IMR-90 (cell line): ENCODE results near the gene FBXW4. TPM values are rescaled to one million over a fixed set of nuclear protein-coding genes. Genes with fewer than 3 reads are reported as not detected.
A peak's percentile ranks its signal among the peaks of the same experiment; 100 is the strongest.

ENCODE experiments used
- ATAC-seq: fragments of 200-7000 bp; cut with Tn5 transposase; 2 replicates; pipeline ENCODE4 v1.9.1; 2020; ENCODE audit warnings: low read depth, mild to moderate bottlenecking, moderate library complexity
- BruUV-seq: library from RNA; stranded (reverse); fragments of 400-500 nt; replicated peaks from 2 replicates; lab custom pipeline; 2021; lab: Mats Ljungman, UMichigan
- CTCF ChIA-PET: fragments of 300-600 bp; formaldehyde crosslinking; extraction: SDS; loops from one replicate; lab custom pipeline; 2021; ENCODE audit warnings: antibody characterized with exemption; lab: Yijun Ruan, JAX
- POLR2A ChIA-PET: fragments of 300-600 bp; sonication (Branson Sonifier 250); formaldehyde crosslinking; loops from one replicate; lab custom pipeline; 2022; ENCODE audit warnings: antibody characterized with exemption; ENCODE audit not compliant: unreplicated experiment; lab: Charles Lee
- DNase-seq: peaks from one replicate; pipeline ENCODE4 v3.0.0; 2013
- H2AFZ ChIP-seq: replicated peaks from 2 replicates; pipeline ENCODE3; 2013; ENCODE audit warnings: low read length, mild to moderate bottlenecking; ENCODE audit not compliant: poor library complexity
- H2AK5ac ChIP-seq: 2 replicates; pipeline ENCODE4 v1.6.1; 2013; ENCODE audit warnings: low read depth, low read length, inconsistent platforms
- H2AK9ac ChIP-seq: replicated peaks from 2 replicates; pipeline ENCODE3; 2013; ENCODE audit warnings: mild to moderate bottlenecking, low read depth, low read length, moderate library complexity; ENCODE audit not compliant: poor library complexity
- H2BK120ac ChIP-seq: 2 replicates; pipeline ENCODE4 v1.6.1; 2013; ENCODE audit warnings: low read depth, low read length, inconsistent platforms
- H2BK15ac ChIP-seq: 3 replicates; pipeline ENCODE4 v1.6.1; 2013; ENCODE audit warnings: low read depth, low read length, inconsistent platforms
- H2BK20ac ChIP-seq: 2 replicates; pipeline ENCODE4 v1.6.1; 2013; ENCODE audit warnings: low read depth, mild to moderate bottlenecking, inconsistent platforms, low read length, moderate library complexity
- H2BK5ac ChIP-seq: 2 replicates; pipeline ENCODE4 v1.6.1; 2013; ENCODE audit warnings: mild to moderate bottlenecking, low read depth, low read length, inconsistent platforms; ENCODE audit not compliant: poor library complexity, severe bottlenecking
- H3K14ac ChIP-seq: replicated peaks from 2 replicates; pipeline ENCODE4 v1.6.1; 2013; ENCODE audit warnings: low read depth, low read length, inconsistent platforms
- H3K18ac ChIP-seq: 2 replicates; pipeline ENCODE4 v1.6.1; 2013; ENCODE audit warnings: low read depth, low read length, control low read depth
- H3K23ac ChIP-seq: 2 replicates; pipeline ENCODE4 v1.6.1; 2013; ENCODE audit warnings: low read depth, low read length, inconsistent platforms
- H3K27ac ChIP-seq: 2 replicates; pipeline ENCODE4 v1.5.1; 2013; ENCODE audit warnings: mild to moderate bottlenecking, control low read depth, low read length; ENCODE audit not compliant: insufficient read depth
- H3K27me3 ChIP-seq: 2 replicates; pipeline ENCODE4 v1.6.1; 2013; ENCODE audit warnings: low read length; ENCODE audit not compliant: control insufficient read depth, insufficient read depth
- H3K36me3 ChIP-seq: 2 replicates; pipeline ENCODE4 v1.6.1; 2013; ENCODE audit warnings: low read length, mixed read lengths; ENCODE audit not compliant: control insufficient read depth, insufficient read depth
- H3K4ac ChIP-seq: 2 replicates; pipeline ENCODE4 v1.6.1; 2013; ENCODE audit warnings: low read depth, low read length, inconsistent platforms
- H3K4me1 ChIP-seq: 2 replicates; pipeline ENCODE4 v1.6.1; 2013; ENCODE audit warnings: low read length, mixed read lengths; ENCODE audit not compliant: control insufficient read depth, insufficient read depth
- H3K4me2 ChIP-seq: 2 replicates; pipeline ENCODE4 v1.6.1; 2013; ENCODE audit warnings: low read depth, mild to moderate bottlenecking, control low read depth, low read length, moderate library complexity
- H3K4me3 ChIP-seq: 2 replicates; pipeline ENCODE4 v1.5.1; 2013; ENCODE audit warnings: low read depth, mild to moderate bottlenecking, control low read depth, low read length, moderate library complexity; ENCODE audit not compliant: insufficient read depth
- H3K56ac ChIP-seq: 2 replicates; pipeline ENCODE4 v1.6.1; 2013; ENCODE audit warnings: low read length, inconsistent platforms; ENCODE audit not compliant: insufficient read depth; ENCODE audit errors: extremely low read depth
- H3K79me1 ChIP-seq, 2 experiments: 2 replicates each; pipeline ENCODE4 v1.6.1; 2013; ENCODE audit warnings: low read length in 2 of 2, inconsistent platforms in 1 of 2, low read depth in 1 of 2
- H3K9ac ChIP-seq: 2 replicates; pipeline ENCODE4 v1.6.1; 2013; ENCODE audit warnings: low read depth, low read length, control low read depth
- H3K9me1 ChIP-seq: 2 replicates; pipeline ENCODE4 v1.6.1; 2013; ENCODE audit warnings: low read length, inconsistent platforms; ENCODE audit not compliant: insufficient read depth
- H3K9me3 ChIP-seq: 2 replicates; pipeline ENCODE4 v1.6.1; 2013; ENCODE audit warnings: low read length; ENCODE audit not compliant: control insufficient read depth, insufficient read depth
- H4K20me1 ChIP-seq: 2 replicates; pipeline ENCODE4 v1.6.1; 2013; ENCODE audit warnings: low read length, inconsistent platforms; ENCODE audit not compliant: insufficient read depth
- H4K5ac ChIP-seq: 2 replicates; pipeline ENCODE4 v1.6.1; 2013; ENCODE audit warnings: mild to moderate bottlenecking, low read depth, low read length, control low read depth
- H4K8ac ChIP-seq, 2 experiments: 2 replicates each; pipeline ENCODE4 v1.6.1; 2013; ENCODE audit warnings: low read depth in 2 of 2, low read length in 2 of 2, control low read depth in 1 of 2, inconsistent platforms in 1 of 2
- H4K91ac ChIP-seq: 2 replicates; pipeline ENCODE4 v1.6.1; 2013; ENCODE audit warnings: low read depth, low read length, inconsistent platforms; ENCODE audit not compliant: insufficient read depth
- CHD1 ChIP-seq: IDR thresholded peaks from 2 replicates; pipeline ENCODE4 v1.6.1; 2012; ENCODE audit warnings: low read depth, low read length, improper control_type of control experiment
- FOS ChIP-seq: fragments of 150-350 bp; IDR thresholded peaks from 2 replicates; pipeline ENCODE4 v1.6.1; 2016; ENCODE audit warnings: low read depth, low read length
- MXI1 ChIP-seq: IDR thresholded peaks from 2 replicates; pipeline ENCODE4 v1.6.1; 2012; ENCODE audit warnings: low read depth, mild to moderate bottlenecking, low read length, moderate library complexity, borderline replicate concordance
- POLR2A ChIP-seq: IDR thresholded peaks from 2 replicates; pipeline ENCODE4 v1.6.1; 2012; ENCODE audit warnings: mild to moderate bottlenecking, low read depth, low read length
- RCOR1 ChIP-seq: IDR thresholded peaks from 2 replicates; pipeline ENCODE4 v1.6.1; 2012; ENCODE audit warnings: mild to moderate bottlenecking, low read length, improper control_type of control experiment; ENCODE audit not compliant: insufficient replicate concordance
- WGBS, 2 experiments: methylation state at CpG; one replicate each; pipeline versions ENCODE4 v1.1.5 to v1.1.7; 2013; ENCODE audit warnings: missing lambda C conversion rate in 2 of 2; ENCODE audit not compliant: insufficient read length in 1 of 2; ENCODE audit errors: extremely low coverage in 2 of 2; 5-methylcytosine and 5-hydroxymethylcytosine counted together
- dilution Hi-C: fragments of 300-500 bp; cut with HindIII; formaldehyde crosslinking; loops from one replicate; pipeline ENCODE4 v1.14.3; 2018; ENCODE audit warnings: low sequenced_read_pairs; ENCODE audit not compliant: unreplicated experiment
- in situ Hi-C: fragments of 300-500 bp; cut with MboI; formaldehyde crosslinking; loops from 3 replicates; pipeline ENCODE4 v1.14.3; 2019; ENCODE audit warnings: low sequenced_read_pairs, inconsistent platforms, mixed read lengths
- intact Hi-C: fragments of 100-400 bp; cut with micrococcal nuclease; formaldehyde crosslinking; loops from 2 replicates; pipeline ENCODE4 v1.10.0; 2022
- polyA plus RNA-seq, 3 experiments: library from polyadenylated mRNA; depleted of rRNA; stranded (reverse); fragments of >200 nt; gene quantifications; 2 replicates each; pipeline ENCODE4 v1.2.3, GENCODE V29; 2012; ENCODE audit warnings: low replicate concordance in 1 of 3
- total RNA-seq: library from RNA; depleted of rRNA; stranded (reverse); fragments of >200 nt; gene quantifications from 2 replicates; pipeline ENCODE4 v1.2.3, GENCODE V29; 2012
- TF ChIP-seq, protein P1 (sequence below): fragments of 150-350 bp; IDR thresholded peaks from 2 replicates; pipeline ENCODE4 v1.6.1; 2017; ENCODE audit warnings: mild to moderate bottlenecking, antibody characterized with exemption, low read length, low read depth

The FBXW4 gene
- total and polyA plus RNA-seq, 2 of the 4 experiments (the other 2 are of a cell fraction), result 19.3 to 26.7 TPM

DNA sequence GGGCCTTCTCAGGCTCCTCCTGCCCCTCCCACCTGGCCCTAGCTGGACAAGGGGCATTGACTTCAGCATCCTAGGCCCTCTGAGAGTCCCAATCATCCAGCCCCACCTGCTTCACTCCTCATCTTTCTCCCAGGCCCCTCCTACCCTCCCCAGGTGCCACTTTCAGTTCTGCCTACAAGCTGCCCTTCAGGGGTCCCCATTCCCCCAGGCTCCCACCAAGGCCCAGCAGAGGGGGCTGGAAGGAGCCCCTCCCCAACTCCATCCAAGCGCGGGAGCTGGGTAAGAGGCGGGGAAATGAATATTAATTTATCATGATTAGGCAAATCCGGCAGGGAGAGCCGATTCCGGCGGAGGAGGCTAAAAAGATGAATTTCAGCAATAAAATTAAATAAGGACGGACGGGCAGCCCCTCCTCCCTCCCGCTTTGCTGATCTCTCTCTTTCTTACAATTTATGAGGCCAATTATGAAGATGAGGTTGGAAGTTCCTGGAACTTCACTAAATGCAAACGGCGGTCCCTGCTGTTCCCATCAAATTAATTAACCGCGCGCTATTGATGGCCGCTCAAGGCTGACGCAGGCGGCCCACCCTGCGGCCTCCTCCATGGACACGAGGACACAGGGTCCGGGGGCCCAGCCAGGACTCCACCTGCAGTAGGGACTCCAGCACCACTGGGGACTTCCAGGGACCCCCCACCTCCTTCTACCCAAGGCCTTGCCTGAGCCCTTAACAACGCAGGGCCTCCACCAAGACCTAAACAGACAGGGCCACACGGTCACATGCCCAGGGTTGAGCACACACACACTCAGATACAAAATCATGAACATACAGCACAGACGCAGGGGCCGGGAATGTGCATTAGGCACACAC lies 120.9 kb downstream of the FBXW4 start:
- intact Hi-C loops, result no loop called here
- Histone ChIP-seq H3K9me3 (peaks cover 7% of the 10 kb centered on the region), H3K27ac (no peak overlapping the region), H3K9ac (no peak overlapping the region), H3K4me2 (no peak overlapping the region), H2AFZ (no peak overlapping the region), H3K4me3 (no peak overlapping the region), H3K79me1 (no peaks in the 10 kb centered on the region), H2BK120ac (no peak overlapping the region), H4K8ac (no peak overlapping the region), H3K27me3 (peaks cover 8% of the 10 kb centered on the region), H2BK5ac (no peak overlapping the region), H3K4me1 (peaks cover 5% of the 10 kb centered on the region), H3K23ac (no peak overlapping the region), H3K14ac (no peak overlapping the region), H4K5ac (no peak overlapping the region), H3K56ac (no peak overlapping the region), H2BK20ac (no peak overlapping the region), H4K91ac (no peak overlapping the region), H4K20me1 (no peaks in the 10 kb centered on the region), H2AK9ac (peak overlapping the region; percentile 20), H3K9me1 (peaks cover 3% of the 10 kb centered on the region; the same call in 1 of the 2 replicates), H2AK5ac (no peak overlapping the region), H3K4ac (no peak overlapping the region), H3K18ac (no peak overlapping the region), H3K36me3 (peaks cover 9% of the 10 kb centered on the region; the same call in 1 of the 2 replicates), H2BK15ac (no peak overlapping the region)
- TF ChIP-seq MXI1 (no peak), POLR2A (no peak), RCOR1 (no peak), CHD1 (no peak), FOS (no peak)
- TF ChIP-seq, protein P1, sequence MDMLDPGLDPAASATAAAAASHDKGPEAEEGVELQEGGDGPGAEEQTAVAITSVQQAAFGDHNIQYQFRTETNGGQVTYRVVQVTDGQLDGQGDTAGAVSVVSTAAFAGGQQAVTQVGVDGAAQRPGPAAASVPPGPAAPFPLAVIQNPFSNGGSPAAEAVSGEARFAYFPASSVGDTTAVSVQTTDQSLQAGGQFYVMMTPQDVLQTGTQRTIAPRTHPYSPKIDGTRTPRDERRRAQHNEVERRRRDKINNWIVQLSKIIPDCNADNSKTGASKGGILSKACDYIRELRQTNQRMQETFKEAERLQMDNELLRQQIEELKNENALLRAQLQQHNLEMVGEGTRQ, result no peak
- dilution Hi-C loops, result no loop called here
- POLR2A ChIA-PET, result interaction anchor here (0.6 kb wide), 1 partner anchor 1386 kb away, joined by 3 read pairs; no protein-coding TSS in a partner anchor
- no TSS peak for BruUV-seq
- ATAC-seq (no peak), DNase-seq (no peak)
- in situ Hi-C loops, result loop anchor here (5.0 kb wide), 1 partner anchor 362 kb away; no protein-coding TSS in a partner anchor
- 82% methylated on average over 8 of the region's 25 CpGs; no CpG with 5 or more reads in 1 of the 2 experiments for WGBS, 2 experiments
- CTCF ChIA-PET, result interaction anchor here (0.6 kb wide), 1 partner anchor 23 kb away, joined by 3 read pairs; no protein-coding TSS in a partner anchor
